Activated CD4-positive, CD25-positive, alpha-beta regulatory T cell treated with anti-CD3 and anti-CD28 coated beads, Interleukin-2, amount 50 U/mL, for 24 hours (primary cell): ENCODE results near the gene PARVG.
A peak's percentile ranks its signal among the peaks of the same experiment; 100 is the strongest.

Experiments
- ATAC-seq, 2 donors: fragments of 150-1000 bp; cut with Tn5 transposase; one replicate each; pipeline ENCODE4 v1.10.0; 2021; ENCODE audit warnings: mild to moderate bottlenecking in 1 of 2, moderate library complexity in 1 of 2

The PARVG gene, protein sequence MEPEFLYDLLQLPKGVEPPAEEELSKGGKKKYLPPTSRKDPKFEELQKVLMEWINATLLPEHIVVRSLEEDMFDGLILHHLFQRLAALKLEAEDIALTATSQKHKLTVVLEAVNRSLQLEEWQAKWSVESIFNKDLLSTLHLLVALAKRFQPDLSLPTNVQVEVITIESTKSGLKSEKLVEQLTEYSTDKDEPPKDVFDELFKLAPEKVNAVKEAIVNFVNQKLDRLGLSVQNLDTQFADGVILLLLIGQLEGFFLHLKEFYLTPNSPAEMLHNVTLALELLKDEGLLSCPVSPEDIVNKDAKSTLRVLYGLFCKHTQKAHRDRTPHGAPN

DNA sequence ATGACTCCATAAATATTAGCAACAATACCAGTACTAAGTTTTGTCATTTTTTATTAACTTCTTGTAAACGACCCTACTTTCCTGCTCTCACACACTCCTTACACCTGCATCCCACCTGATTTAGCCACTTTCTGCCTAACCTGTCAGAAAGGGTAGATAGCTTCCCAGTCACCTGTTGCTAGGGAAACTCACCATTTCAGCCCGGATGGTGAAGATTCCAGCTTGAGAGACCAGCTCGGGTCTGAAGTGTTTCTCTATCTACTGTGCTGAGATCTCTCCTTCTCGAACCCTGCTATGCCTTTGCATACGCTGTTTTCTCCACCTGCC is at the start of gene PARVG:
PARVG (plus strand) TSS at position 220 of the 327 bp plus-strand sequence. CDS start 2,405 bp downstream, outside the sequence.
- peak; percentile 45 to 49 for ATAC-seq

DNA sequence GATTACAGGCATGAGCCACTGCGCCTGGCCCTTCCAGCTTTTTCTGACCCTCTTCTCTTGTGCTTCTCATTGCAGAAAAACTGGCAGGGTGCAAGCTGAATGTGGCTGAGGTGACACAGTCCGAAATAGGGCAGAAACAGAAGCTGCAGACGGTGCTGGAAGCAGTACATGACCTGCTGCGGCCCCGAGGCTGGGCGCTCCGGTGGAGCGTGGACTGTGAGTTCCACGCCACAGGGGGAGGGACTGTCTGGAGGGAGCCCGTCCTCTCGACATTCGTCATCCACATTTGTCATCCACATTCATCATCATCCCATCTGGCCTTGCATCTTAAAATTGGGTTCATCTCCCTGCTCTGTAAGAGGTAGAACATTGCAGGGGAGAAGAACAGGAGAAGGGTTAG is 49.3 kb upstream of the PARVG start:
- ATAC-seq: no peak

DNA sequence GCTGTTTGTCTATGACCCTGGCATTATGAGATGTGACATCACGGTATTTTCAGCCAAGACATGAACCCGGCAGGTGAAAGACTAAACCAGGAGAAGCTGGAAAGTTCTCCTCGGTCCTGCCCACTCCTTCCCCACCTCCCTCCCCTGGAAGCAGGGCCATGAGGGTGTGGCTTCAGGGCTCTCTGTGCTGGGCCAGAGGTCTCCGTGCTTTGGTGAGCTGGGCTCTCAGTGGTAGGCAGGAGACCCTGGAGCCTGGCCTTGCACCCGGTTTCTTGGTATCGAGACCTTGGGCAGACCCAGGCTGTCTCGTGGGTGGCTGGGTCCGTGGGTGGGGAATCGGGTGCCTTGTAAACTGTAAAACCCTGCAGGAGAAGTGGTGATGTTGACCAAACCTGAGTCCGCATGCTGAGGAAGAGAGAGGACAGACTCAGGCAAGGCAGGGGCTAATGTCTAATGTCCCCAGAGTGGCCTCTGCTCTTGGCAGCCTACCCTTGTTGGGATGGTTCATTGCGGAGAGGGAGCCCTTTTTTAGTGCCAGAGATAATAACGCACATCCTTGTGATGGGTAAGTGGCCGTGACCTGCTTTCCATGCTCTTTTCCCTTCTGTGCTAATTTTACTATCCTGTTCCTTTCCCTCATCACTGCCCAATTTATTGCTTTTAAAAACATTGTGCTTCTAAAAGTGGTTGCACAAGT is 48.6 kb upstream of the PARVG start:
- no peak for ATAC-seq

DNA sequence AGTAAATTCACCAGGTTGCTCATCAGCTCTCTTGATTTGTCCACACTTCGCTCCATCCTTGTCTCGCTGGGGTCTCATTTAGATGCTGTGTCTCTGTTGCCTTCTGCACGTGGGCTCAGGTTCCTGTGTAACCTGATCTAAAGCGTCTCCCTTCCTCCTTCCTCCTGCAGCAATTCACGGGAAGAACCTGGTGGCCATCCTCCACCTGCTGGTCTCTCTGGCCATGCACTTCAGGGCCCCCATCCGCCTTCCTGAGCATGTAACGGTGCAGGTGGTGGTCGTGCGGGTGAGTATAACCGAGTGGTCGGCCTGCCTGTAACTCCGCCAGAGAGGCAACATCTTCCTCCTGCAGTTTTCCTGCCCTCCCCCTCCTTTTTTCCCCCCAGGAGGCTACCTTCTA is 48.0 kb upstream of the PARVG start:
- no peak for ATAC-seq

DNA sequence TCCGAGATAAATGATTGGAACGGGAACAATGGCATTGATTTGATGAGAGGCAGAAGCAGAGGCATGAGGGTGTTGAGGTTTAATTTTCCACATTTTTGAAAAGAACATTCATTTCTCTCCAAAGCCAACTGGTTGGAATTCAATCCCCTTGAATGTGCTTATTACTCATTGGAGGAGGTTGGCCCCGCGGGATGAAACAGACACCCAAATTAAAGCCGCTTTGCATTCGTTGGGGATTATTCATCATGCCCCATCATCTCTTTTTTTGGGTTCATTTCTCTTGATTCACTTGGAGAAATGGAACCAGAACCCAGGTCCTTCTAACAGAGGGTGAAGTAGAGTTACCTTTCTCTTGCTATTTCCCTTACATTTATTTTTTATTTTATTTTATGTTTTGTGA is 47.6 kb upstream of the PARVG start:
- ATAC-seq: no peak

DNA sequence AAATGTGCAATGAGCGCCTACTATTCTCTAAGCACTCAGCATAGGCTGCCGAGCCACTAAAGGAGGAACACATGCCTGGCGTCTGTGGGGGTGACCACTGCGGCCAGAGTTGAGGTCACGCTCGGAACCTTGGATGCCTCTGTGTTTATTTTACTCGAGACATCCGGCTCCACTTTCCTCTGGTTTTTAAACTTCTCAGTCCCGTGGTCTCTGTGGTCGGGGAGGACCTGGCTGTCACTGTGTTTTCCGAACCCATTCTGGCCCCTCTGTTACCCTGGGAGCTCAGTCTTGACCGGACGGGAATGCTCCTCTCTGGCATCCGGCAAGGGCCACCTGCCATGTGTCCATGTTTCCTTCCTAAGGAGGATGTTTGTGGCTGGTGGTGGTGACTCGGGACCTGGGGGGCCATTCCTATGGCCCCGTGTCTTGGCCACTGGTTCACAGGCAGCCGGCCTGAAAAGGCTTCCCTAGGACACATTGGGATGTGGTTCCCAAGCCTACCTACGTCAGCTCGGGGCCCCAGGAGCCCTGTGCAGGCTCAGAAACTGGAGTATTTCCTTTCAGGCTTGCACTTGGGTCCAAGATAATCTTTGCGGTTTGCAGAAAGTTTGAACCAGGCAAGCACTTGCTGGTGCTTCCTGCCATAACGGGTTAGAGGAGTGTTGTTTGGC is 46.7 kb upstream of the PARVG start:
- no peak for ATAC-seq

DNA sequence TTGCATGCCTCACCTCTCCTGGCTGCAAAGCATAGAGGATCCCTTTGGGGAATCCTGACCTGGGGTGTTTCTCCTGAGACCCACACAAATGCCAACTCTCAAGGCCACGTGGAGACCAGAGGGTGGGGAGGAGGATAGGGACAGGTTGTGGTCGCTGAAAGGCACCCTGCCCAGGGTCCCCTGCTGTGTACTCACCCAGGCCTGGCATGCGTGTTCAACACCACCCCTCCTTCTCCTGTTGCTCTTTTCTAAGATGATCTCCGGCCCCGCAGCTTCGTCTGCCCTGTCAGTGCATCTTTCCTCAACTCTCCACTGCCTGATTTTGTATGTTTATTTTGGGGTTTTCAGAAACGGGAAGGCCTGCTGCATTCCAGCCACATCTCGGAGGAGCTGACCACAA is 44.6 kb upstream of the PARVG start:
- ATAC-seq: no peak

DNA sequence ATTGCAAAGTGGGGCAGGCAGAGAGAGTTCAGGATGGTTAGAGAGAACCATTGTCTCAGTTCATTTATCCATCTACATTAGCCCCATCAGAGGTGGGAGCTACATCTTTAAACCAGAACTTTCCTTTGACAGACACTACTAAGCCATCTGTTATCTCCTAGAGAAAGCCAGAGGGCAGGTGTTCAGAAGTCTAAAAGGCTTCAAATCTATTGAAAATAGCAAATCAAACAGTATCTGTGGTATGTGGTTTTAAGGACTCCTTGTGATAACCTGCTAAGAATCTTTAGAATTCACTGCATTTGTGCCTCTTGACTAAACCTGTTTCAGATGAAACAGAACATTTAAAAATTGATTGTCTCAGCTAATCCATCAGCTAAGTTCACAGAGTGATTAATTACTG is 43.9 kb upstream of the PARVG start:
- no peak for ATAC-seq

DNA sequence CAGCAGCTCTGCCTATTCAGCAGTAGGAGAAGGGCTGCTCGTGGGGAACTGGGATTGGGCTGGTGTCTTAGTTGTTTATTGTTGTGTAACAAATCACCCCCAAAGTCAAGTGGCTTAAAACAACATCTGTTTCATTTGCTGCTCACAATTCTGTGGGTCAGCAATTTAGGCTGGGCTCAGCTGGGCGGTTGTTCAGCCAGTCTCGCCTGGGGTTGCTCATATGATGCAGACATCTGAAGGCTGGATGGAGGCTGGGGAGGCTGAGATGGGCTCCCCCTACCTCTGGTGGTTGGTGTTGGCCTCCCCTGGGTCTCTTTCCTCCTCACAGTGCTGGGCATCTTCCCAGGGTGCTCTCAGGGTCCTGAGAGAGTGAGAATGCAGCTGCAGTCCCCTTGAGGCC is 43.3 kb upstream of the PARVG start:
- ATAC-seq: no peak

DNA sequence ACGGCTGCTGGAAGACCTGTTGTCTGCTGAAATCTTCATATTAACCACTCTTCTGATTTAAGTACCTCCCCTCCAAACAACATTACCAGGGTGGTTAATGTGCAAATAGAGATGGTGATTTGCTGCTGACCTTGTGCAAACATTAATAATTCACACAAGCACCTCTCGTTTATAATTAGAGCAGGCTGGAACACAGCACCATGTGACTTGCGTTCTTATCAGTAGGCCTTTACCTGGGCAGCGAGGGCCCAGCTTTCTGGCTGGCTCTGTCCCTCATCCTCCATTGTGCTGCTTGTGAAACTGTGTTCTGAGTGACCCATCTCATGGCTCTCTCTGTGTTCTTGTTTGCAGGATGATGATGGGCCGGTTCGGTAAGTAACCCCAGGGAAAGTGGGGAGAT is 41.0 kb upstream of the PARVG start:
- ATAC-seq: no peak

DNA sequence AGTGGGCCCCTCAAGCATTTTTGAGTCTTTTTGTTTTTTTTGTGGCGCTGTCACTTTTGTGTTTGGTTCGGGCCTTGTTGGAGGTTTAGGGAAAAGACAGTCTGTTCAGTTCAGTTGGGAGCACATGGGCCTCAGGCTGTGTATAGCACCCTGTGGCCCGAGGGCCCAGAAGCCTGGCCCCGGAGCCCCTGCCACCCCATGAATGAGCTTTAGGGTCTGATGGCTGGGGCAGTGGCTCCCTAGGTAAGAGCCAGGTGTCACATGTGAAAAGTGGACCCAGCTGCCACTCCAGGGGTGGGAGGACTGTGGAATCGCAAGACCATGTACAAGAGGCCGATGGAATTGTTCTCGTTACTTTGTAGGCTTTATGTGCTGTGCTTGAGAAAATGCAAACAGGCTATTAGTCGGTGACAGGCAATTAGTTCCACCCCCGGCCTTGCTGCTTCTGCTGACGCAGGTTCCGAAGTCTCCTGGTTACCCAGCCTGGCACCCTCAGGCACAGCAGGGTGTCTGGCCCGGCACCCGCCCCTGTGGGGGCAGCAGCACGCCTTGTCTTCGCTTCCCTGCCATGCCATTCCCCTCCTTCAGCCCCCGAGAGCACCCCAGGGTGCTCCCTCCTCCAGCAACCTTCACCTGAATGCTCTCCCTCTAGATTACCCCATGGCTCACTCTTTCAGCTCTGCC is 38.2 kb upstream of the PARVG start:
- ATAC-seq: no peak

DNA sequence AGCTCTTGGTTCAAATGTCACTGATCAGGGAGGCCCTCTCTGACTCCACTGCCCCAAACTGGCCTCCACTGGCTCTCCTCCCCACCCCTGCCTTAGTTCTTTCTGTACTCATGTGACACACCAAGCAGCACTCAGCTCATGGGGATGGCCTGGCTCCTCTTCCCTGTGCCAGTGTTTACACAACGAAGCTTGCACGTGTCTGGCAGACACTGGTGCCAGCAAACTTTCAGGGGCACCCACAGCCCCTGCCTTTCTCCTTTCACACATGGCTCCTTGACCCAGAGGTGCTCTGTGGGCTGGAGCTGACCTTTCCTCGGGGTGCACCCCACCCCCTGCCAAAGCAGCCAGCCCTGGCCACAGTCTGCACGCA is 37.6 kb upstream of the PARVG start:
- no peak for ATAC-seq

DNA sequence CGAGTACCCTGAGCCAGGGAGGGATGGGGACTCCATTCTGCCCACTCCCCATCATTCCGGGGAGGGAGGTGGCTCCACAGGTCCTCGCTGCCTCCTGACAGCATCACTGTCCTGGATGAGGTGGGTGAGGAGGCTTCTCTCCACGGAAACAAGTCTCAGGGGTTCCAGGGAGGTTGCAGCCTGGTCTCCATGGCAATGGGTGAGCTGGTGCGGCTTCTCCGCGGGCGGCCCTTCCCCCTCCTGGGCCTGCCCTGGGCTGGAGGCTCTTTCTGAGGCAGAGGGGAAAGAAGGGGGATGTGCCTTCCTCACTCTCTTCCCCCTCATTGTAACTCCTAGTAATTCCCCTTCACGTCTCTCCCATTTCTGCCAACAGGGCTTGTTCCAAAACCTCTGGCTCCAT is 37.1 kb upstream of the PARVG start:
- no peak for ATAC-seq

DNA sequence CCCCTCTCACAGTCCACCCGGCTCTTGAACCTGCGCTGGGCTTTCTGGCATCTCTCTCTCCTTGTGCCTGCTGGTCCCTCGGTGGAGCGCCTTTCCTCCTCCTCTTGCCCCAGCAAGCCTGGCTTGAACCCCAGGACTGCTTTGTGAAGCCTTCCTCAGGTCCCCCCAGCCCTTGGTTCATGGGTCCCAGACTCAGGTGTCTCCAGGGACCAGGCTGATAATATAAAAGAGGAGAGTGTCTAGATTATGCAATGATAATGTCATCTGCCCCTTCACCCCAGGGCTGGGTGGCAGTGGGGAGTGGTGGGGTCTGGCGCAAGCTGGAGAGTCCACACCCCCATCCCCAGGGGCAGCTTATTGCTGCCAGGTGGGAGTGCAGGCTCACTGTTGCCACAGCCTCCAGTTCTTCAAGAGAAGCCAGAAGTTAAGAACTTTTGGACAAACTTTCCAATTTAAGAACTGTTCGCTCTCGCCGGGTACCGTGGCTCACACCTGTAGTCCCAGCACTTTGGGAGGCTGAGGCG is 36.6 kb upstream of the PARVG start:
- no peak for ATAC-seq

DNA sequence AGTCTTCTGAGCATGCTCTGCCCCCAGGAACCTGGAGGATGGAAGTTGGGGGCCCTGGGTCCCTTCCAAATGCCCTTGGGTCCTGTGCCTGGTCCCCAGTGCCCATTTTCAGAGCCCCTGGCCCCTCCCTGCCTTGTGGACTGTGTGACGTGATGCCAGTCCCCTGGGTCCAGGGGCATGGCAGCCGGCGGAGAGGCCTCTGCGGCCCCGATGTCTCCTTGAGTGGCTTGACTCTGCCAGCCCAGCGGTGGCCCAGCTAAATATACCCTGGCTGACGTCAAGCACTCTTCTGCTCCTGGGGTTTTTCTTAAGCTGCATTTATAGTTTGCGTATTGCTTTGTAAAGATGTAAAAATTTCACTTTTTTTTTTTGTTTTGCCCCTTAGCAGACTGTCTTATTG is 35.2 kb upstream of the PARVG start:
- no peak for ATAC-seq

DNA sequence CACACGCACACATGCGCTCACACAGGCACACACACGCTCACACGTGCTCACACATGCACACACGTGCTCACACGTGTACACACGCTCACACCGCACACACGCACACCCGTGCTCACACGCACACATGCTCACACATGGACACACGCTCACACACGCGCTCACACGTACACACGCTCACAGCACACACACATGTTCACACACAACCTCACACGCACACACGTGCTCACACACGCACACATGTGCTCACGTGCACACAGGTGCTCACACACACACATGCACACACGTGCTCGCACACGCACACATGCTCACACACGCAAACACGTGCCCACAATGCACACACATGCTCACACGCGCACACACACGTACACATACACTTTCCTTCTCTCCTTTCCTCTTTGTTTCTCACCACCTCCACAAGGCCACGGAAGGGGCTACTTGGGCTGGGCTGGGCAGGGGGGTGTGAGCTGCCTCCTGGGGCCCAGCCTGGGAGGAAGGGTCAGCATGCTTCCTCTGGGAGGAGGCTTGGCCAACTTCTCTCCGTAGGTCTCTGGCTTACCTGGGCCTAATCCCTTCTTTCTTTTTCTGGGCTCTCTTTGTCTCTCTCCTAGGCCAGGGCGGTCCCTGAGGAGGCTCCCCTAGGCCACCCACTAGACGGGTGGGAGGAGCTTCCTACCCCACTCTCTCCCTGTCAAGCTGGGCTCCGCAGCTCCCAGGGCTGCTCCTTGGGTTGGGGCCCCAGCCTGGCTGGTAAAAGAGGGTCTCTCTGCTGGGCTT is 34.5 kb upstream of the PARVG start:
- no peak for ATAC-seq

DNA sequence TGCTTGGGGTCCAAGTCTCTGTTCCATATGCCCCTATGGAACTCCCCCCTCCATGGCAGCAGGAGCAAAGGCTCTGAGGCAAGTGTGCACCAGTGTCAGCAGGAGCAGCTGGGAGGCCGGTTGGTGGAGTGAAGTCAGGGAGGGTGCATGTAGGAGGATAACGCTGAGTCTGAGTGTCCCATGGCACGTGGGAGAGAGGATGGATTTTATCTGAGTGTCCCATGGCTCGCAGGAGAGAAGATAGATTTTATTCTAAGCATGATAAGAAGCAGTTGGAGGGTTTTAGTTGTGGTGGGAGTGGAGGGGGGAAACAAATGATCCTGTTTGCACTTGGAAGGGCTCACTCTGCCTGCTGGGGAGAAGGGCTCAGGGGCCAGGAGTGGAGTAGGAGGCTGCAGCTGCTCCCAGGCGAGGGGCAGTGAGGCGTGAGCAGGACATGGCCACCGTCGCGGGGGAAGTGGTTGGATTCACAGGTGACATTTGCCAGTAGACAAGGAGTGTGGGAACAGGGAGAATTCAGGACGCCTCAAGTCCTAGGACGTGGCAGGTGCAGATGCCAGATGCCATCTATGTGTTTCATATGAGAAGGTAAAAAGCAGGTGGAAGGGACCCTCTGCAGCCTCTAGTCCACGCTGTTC is 33.6 kb upstream of the PARVG start:
- no peak for ATAC-seq

DNA sequence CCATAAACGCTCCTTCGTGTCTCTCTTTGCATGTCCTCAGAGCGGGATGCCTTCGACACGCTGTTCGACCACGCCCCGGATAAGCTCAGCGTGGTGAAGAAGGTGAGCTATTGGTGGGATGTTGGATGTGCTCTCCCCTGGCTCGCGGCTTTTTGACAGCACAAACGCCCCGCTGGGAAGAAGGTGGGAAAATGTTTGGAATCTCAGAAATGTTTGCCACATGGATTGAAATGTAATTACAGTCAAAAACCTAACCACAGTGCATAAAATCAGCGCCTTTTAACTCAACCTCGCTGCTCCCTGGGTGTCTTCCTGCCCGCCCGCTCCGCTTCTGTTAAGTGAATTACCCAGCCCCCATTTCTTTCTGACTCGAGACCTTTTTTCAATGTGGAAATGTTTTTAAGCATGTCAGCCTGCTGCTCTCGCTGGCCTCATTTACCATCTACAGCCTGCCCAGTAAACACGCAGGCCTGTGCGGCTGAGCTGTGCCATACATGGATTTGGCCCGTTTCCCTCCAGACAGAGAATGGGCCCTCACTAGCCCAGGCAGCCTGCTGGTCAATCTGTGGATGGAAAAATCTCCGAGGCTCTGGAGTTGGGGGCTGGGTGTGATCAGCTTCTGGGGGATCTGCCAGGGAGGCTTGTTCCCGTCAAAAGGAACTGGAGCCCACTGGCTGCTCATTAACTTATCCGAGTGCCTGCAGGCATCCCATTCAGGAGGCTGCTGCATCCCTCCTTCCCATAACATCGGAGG is 32.7 kb upstream of the PARVG start:
- no peak for ATAC-seq

DNA sequence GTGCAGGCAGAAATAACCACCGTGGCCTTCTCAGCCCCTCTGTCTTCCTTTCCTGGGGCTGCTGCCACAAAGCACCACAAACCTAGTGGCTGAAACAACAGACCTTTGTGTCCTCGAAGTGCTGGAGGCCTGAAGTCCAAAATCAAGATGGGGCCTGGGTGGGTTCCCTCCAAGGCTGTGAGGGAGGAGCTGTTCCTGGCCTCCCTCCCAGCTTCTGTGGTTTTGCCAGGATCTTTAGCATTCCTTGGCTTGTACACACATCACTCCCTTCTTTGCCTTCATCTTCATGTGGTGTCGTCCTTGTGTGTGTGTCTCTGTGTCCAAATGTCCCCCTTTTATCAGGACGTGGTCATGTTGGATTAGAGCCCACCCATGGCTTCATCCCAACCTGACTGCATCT is 29.0 kb upstream of the PARVG start:
- ATAC-seq: no peak

DNA sequence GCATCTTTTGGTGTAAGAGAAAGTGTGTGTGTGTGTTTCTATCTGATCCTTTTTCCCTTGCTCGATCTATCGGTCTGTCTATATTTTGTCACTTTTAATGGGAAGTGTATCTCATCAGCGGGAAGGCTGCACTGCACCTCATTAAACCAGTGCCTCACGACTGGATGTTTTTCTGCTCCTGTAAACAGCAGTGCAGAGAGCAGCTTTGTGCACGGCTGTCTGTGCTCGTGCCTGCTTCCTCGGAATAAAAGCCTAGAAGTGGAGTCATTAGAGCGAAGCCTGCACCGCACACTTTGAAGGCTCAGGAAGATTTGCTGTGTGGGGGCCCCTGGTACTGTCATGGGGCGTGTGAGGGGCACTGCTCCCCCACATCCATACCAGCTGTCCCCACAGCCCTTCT is 27.0 kb upstream of the PARVG start:
- ATAC-seq: no peak

DNA sequence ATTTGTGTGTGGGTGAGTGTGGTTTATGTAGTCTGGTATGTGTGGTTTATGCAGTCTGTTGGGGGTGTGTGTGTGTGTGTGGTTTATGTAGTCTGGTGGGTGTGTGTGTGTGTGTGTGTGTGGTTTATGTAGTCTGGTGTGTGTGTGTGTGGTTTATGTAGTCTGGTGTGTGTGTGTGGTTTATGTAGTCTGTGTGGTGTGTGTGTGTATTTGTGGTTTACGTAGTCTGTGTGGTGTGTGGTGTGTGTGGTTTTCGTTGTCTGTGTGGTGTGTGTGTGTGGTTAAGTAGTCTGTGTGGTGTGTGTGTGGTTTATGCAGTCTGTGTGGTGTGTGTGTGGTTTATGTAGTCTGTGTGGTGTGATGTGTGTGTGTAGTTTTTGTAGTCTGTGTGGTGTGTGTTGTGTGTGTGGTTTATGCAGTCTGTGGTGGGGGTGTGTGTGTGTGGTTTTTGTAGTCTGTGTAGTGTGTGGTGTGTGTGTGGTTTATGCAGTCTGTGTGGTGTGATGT is 26.2 kb upstream of the PARVG start:
- ATAC-seq: no peak
